Measurements from ENCODE around the gene PTPRT.

PTPRT gene

DNA sequence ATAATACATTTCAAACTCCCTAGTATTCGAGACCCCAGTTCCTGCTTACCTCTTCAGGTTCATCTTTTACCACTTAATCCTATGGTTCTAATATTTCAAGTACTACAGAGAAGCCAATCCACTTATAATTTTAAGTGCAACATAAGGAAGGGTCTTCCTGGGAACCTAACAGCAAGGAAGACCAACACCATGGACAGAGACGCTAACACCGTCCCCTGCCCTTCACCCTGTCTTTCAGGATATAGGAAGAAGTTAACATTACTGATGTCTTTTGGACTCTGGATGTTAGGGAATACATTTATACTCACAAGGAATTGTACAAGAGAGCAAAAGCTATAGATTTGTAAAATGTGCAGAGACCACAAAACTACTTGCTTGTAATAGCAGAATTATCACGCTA lies 1006.6 kb downstream of the PTPRT start (continued):
- TF ChIP-seq MYNN (tag by site-specific recombination; IDR thresholded peaks at IDR 0.05; ENCODE audit: borderline replicate concordance) (no peak), ZNF621 (tag by site-specific recombination; IDR thresholded peaks at IDR 0.05) (no peak), ZNF510 (tag by site-specific recombination; IDR thresholded peaks at IDR 0.05; ENCODE audit: insufficient replicate concordance) (no peak)

DNA sequence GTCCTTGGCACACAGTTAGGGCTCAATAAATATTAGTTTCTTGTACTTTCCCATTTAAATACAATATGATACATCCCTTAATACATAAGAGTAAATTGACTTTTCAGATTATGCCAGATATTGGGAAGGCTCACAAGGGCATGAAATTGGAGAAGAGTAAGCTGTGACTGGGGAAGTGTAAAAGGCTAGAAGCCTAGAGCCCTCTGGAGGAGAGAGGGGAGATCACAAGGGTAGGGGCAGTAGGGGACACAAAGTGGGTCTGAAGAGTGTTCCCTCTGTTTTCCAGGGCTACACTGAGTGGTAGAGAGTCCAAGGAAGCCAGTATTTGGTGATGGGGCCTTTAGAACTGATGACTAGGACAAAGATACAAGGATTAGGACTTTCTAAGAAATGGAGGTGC lies 1008.6 kb downstream of the PTPRT start:
- ChIA-PET CTCF (interaction anchor here (0.6 kb wide), 1 partner anchor 12 kb away, joined by 3 read pairs; no protein-coding TSS in a partner anchor), POLR2A (no interaction called here)
- TF ChIP-seq ZBTB6 (tag by site-specific recombination; IDR thresholded peaks at IDR 0.05) (no peak), INSM2 (tag by site-specific recombination; IDR thresholded peaks at IDR 0.05) (no peak), BCL11A (tag by site-specific recombination; IDR thresholded peaks at IDR 0.05; ENCODE audit: low read depth) (no peak)
- no peak overlapping the region for H3K27ac ChIP-seq (ENCODE audit: extremely low read depth, low read depth, low read length)
- no peak overlapping the region for H3K4me3 ChIP-seq (ENCODE audit: low read depth, low read length)
- no peaks in the 10 kb centered on the region for H3K4me1 ChIP-seq (ENCODE audit: control insufficient read depth, insufficient read depth, low read length)
- no peaks in the 10 kb centered on the region for H3K9me3 ChIP-seq (ENCODE audit: control insufficient read depth, insufficient read depth, low read depth, low read length)
- no peaks in the 10 kb centered on the region for H3K36me3 ChIP-seq (ENCODE audit: control insufficient read depth in 2 of 2, insufficient read depth in 1 of 2, low read length in 2 of 2)

GRCh38 chr20:42179768-42180167 lies 1009.9 kb downstream of the PTPRT start:
- ChIA-PET POLR2A (no interaction called here), CTCF (interaction anchor here (0.7 kb wide), 1 partner anchor 141 kb away, joined by 3 read pairs; no protein-coding TSS in a partner anchor)

GRCh38 chr20:42173440-42173839 lies 1016.3 kb downstream of the PTPRT start:
- POLR2A ChIA-PET = no interaction called here
- no peak overlapping the region for H3K27ac ChIP-seq (ENCODE audit: extremely low read depth, low read depth, low read length)
- no peaks in the 10 kb centered on the region for H3K36me3 ChIP-seq (ENCODE audit: control insufficient read depth in 2 of 2, insufficient read depth in 1 of 2, low read length in 2 of 2)
- H3K9me3 ChIP-seq (ENCODE audit: control insufficient read depth, insufficient read depth, low read depth, low read length) = no peaks in the 10 kb centered on the region
- H3K4me1 ChIP-seq (ENCODE audit: control insufficient read depth, insufficient read depth, low read length) = no peaks in the 10 kb centered on the region
- no peak overlapping the region for H3K4me3 ChIP-seq (ENCODE audit: low read depth, low read length)
- CTCF ChIA-PET = no interaction called here
- TF ChIP-seq ZNF670 (tag by site-specific recombination; IDR thresholded peaks at IDR 0.05; ENCODE audit: low read depth) (no peak), INSM2 (tag by site-specific recombination; IDR thresholded peaks at IDR 0.05) (no peak), ZXDB (tag by site-specific recombination; IDR thresholded peaks at IDR 0.05) (no peak), ZNF394 (tag by site-specific recombination; IDR thresholded peaks at IDR 0.05; ENCODE audit: borderline replicate concordance) (no peak), ZFP3 (tag by site-specific recombination; IDR thresholded peaks at IDR 0.05; ENCODE audit: low read depth) (no peak), ZNF23 (tag by site-specific recombination; IDR thresholded peaks at IDR 0.05; ENCODE audit: borderline replicate concordance) (no peak), ZNF571 (tag by site-specific recombination; IDR thresholded peaks at IDR 0.05) (no peak), PRDM6 (tag by site-specific recombination; IDR thresholded peaks at IDR 0.05) (no peak), IKZF3 (tag by site-specific recombination; IDR thresholded peaks at IDR 0.05) (no peak)

More at GRCh38 chr20:42179768-42180167, 1009.9 kb downstream of the PTPRT start:
- no peaks in the 10 kb centered on the region for H3K4me1 ChIP-seq (ENCODE audit: control insufficient read depth, insufficient read depth, low read length)
- H3K36me3 ChIP-seq (ENCODE audit: control insufficient read depth in 2 of 2, insufficient read depth in 1 of 2, low read length in 2 of 2) = no peaks in the 10 kb centered on the region
- no peak overlapping the region for H3K4me3 ChIP-seq (ENCODE audit: low read depth, low read length)
- no peaks in the 10 kb centered on the region for H3K9me3 ChIP-seq (ENCODE audit: control insufficient read depth, insufficient read depth, low read depth, low read length)
- TF ChIP-seq ZNF426 (tag by site-specific recombination; IDR thresholded peaks at IDR 0.05) (no peak), REST (tag by site-specific recombination; IDR thresholded peaks at IDR 0.05) (peak; percentile 87), ZNF112 (tag by site-specific recombination; IDR thresholded peaks at IDR 0.05) (no peak)
- H3K27ac ChIP-seq (ENCODE audit: extremely low read depth, low read depth, low read length) = no peak overlapping the region
